Measurements from ENCODE around the gene SNX25. TPM values are rescaled to one million over a fixed set of nuclear protein-coding genes. Genes with fewer than 3 reads are reported as not detected.
A peak's percentile ranks its signal among the peaks of the same experiment; 100 is the strongest.

The SNX25 gene
- total RNA-seq, 1 donor from 2014 or later: 53.1 TPM

DNA sequence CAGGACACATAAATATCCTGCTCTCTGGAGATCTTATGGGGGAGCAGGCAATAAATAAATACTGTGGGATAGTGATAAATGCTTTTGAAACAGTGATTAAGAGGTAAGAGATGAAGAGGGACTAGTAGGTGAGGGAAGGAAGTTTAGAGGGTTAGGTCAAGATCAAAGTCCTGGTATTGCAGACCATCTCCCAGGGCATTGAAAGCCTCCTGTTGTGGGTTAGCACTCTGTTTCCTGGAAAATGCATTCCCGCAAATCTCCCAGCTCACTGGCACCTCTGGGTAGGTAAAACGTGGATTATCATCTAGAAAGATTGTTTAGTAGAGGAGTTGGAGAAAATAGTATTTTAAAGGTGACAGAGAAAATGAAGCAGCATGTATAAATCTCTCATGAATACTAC, 2.2 kb downstream of the SNX25 start:
- no peak for DNase-seq
- peaks cover 8% of the 10 kb centered on the region for H3K36me3 Mint-ChIP-seq (ENCODE audit: low read depth)
- peak overlapping the region; percentile 94 for H3K27ac Mint-ChIP-seq
- ATAC-seq (ENCODE audit: low read depth): no peak
- no peaks in the 10 kb centered on the region for H3K27me3 Mint-ChIP-seq
- intact Hi-C loops (cut with micrococcal nuclease): loop anchor here (2.0 to 10.0 kb wide), 6 partner anchors 36 to 944 kb away; partner anchors contain the start of genes CENPU and IRF2
- CTCF ChIA-PET: no interaction called here
- POLR2A ChIA-PET: interaction anchor here (1.9 kb wide), 1 partner anchor 184 kb away, joined by 10 read pairs; the partner anchor contains the start of genes ANKRD37 and LRP2BP
- peak overlapping the region; percentile 95 for H3K4me3 Mint-ChIP-seq
- H3K4me1 Mint-ChIP-seq: peaks cover 64% of the 10 kb centered on the region
- TF ChIP-seq, protein P1, sequence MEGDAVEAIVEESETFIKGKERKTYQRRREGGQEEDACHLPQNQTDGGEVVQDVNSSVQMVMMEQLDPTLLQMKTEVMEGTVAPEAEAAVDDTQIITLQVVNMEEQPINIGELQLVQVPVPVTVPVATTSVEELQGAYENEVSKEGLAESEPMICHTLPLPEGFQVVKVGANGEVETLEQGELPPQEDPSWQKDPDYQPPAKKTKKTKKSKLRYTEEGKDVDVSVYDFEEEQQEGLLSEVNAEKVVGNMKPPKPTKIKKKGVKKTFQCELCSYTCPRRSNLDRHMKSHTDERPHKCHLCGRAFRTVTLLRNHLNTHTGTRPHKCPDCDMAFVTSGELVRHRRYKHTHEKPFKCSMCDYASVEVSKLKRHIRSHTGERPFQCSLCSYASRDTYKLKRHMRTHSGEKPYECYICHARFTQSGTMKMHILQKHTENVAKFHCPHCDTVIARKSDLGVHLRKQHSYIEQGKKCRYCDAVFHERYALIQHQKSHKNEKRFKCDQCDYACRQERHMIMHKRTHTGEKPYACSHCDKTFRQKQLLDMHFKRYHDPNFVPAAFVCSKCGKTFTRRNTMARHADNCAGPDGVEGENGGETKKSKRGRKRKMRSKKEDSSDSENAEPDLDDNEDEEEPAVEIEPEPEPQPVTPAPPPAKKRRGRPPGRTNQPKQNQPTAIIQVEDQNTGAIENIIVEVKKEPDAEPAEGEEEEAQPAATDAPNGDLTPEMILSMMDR (IDR thresholded peaks at IDR 0.05): no peak
- H3K9me3 Mint-ChIP-seq: no peaks in the 10 kb centered on the region

DNA sequence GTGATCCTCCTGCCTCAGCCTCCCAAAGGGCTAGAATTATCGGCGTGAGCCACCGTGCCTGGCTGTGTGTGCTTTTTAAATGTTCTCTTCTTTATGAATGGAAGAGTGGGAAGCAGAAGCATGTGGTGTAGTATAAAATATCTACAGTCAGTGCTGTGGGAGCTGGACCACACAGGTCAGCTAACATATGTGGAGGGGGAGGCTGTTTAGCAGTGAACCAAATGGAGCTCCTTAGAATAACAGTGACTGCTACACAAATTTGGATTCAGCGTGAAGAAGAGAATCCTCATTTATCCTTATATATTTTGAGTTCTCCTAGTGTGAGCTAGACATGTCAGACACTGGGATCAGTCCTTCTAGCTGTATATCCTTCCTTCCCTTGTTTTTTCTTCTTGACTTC, 3.2 kb downstream of the SNX25 start:
- Mint-ChIP-seq H3K4me3 (peak overlapping the region; percentile 77), H3K27me3 (no peaks in the 10 kb centered on the region), H3K36me3 (ENCODE audit: low read depth) (peaks cover 8% of the 10 kb centered on the region), H3K9me3 (no peaks in the 10 kb centered on the region), H3K27ac (peak overlapping the region; percentile 93), H3K4me1 (peaks cover 73% of the 10 kb centered on the region)
- ChIA-PET POLR2A (interaction anchor here (0.7 to 1.9 kb wide), 4 partner anchors 10 to 1527 kb away, joined by 4 to 10 read pairs (median 4); partner anchors contain the start of genes ANKRD37, LRP2BP and SLC25A4), CTCF (interaction anchor here (0.9 kb wide), 1 partner anchor 71 kb away, joined by 3 read pairs; no protein-coding TSS in a partner anchor)
- TF ChIP-seq, protein P1 (IDR thresholded peaks at IDR 0.05): no peak
- intact Hi-C loops (cut with micrococcal nuclease): loop anchor here (5.0 to 10.0 kb wide), 4 partner anchors 35 to 945 kb away; partner anchors contain the start of genes CENPU and IRF2
- DNase-seq (no peak), ATAC-seq (ENCODE audit: low read depth) (no peak)

DNA sequence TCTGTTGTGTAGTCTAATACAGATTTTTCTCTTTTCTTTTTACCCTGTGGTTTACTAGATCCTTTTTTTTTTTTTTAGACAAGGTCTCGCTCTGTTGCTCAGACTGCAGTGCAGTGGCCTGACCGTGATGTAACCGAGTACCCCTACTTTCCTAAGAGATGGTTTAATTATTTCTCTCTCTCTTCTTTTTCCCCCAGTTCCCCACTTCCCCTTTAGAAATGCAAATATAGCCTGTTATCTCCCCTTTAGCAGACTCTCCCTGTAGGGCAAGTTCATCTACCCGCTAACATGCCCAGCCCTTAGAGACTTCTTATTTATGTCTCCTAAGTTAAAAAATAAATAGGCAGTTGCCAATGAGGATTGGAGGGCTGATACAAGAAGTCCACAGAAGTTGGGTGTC, 4.5 kb downstream of the SNX25 start:
- peak overlapping the region; percentile 77 for H3K4me3 Mint-ChIP-seq
- ATAC-seq (ENCODE audit: low read depth): peak; percentile 38
- POLR2A ChIA-PET: no interaction called here
- intact Hi-C loops (cut with micrococcal nuclease): loop anchor here (5.0 to 10.0 kb wide), 4 partner anchors 33 to 947 kb away; partner anchors contain the start of genes CENPU and IRF2
- peaks cover 8% of the 10 kb centered on the region for H3K36me3 Mint-ChIP-seq (ENCODE audit: low read depth)
- CTCF ChIA-PET: no interaction called here
- H3K9me3 Mint-ChIP-seq: no peaks in the 10 kb centered on the region
- no peak for DNase-seq
- TF ChIP-seq, protein P1 (IDR thresholded peaks at IDR 0.05): no peak
- no peaks in the 10 kb centered on the region for H3K27me3 Mint-ChIP-seq
- H3K27ac Mint-ChIP-seq: peak overlapping the region; percentile 93
- H3K4me1 Mint-ChIP-seq: peaks cover 81% of the 10 kb centered on the region

DNA sequence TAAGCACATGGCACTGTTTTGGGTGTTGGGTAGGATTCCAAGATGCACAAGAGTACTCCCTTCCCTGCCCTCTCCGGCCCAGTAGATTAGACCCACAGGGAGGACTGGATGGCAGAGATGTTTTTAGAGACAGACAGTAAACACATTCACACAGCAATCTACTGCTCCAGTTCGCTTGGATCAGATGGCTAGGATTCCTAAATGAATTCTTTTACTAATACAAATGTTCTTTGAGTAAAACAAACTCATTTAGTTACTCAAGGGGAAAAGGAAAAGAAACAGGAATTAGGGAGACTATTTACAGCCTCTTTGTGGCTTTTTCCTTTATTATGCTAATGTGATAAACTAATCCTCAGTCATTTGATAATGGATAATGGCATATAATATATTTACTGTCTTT, 5.9 kb downstream of the SNX25 start:
- H3K36me3 Mint-ChIP-seq (ENCODE audit: low read depth): peaks cover 8% of the 10 kb centered on the region
- peak overlapping the region; percentile 15 for H3K4me3 Mint-ChIP-seq
- DNase-seq (no peak), ATAC-seq (ENCODE audit: low read depth) (no peak)
- no peaks in the 10 kb centered on the region for H3K27me3 Mint-ChIP-seq
- no peaks in the 10 kb centered on the region for H3K9me3 Mint-ChIP-seq
- POLR2A ChIA-PET: no interaction called here
- TF ChIP-seq, protein P1 (IDR thresholded peaks at IDR 0.05): no peak
- H3K27ac Mint-ChIP-seq: peak overlapping the region; percentile 46
- peaks cover 91% of the 10 kb centered on the region for H3K4me1 Mint-ChIP-seq
- CTCF ChIA-PET: no interaction called here
- intact Hi-C loops (cut with micrococcal nuclease): loop anchor here (10.0 kb wide), 1 partner anchor 740 kb away; the partner anchor contains the start of gene IRF2

DNA sequence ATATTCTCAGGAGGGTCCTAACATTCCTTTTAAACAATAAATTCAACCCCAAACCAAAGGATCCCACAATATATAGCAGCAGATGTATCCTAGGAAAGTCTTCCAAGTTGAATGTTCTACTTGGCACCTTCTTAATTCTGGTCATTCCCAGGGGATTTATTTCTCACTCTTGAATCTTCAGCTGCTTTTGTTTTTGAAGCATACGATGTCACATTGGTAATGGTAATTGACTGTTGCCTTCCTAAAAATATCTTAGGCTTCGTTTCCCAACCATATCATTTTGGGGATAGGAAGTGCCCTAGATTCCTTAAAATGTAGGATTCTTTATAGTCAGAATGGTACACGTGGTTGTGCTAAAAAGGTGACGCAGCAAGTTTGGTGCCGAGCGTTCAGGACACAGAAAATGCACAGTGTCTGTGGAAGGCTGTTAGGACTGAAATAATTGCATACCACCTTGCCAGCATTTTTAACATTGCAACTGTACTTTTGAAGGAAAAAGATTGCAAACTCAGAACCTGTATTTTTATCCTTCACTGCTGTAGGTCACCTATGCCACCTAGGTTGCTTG, 8.1 kb downstream of the SNX25 start:
- H3K27ac Mint-ChIP-seq: peak overlapping the region; percentile 81
- ChIA-PET POLR2A (interaction anchor here (1.4 kb wide), 1 partner anchor 178 kb away, joined by 4 read pairs; the partner anchor contains the start of gene LRP2BP), CTCF (no interaction called here)
- TF ChIP-seq, protein P1 (IDR thresholded peaks at IDR 0.05): no peak
- no peaks in the 10 kb centered on the region for H3K36me3 Mint-ChIP-seq (ENCODE audit: low read depth)
- H3K9me3 Mint-ChIP-seq: no peaks in the 10 kb centered on the region
- no peaks in the 10 kb centered on the region for H3K27me3 Mint-ChIP-seq
- DNase-seq: no peak
- peaks cover 89% of the 10 kb centered on the region for H3K4me1 Mint-ChIP-seq
- intact Hi-C loops (cut with micrococcal nuclease): loop anchor here (10.0 kb wide), 1 partner anchor 743 kb away; the partner anchor contains the start of gene IRF2
- ATAC-seq (ENCODE audit: low read depth): no peak
- no peak overlapping the region for H3K4me3 Mint-ChIP-seq

Measured in activated B cell treated with CpG ODN at 0.5 μM for 24 hours (primary cell).